ENCODE results near the gene SUPT20HL1.
A peak's percentile ranks its signal among the peaks of the same experiment; 100 is the strongest.
"Not testable (repeated sequence)": the region's sequence is repeated elsewhere in the genome, so short reads cannot be mapped to it uniquely, and the experiment has no call there.

Gene SUPT20HL1

GRCh38 chrX:24340501-24340900, 19.9 kb upstream of the SUPT20HL1 start:
- Mint-ChIP-seq H3K4me1 (ENCODE audit: low read depth in 2 of 2) (peaks cover 0 to 3% of the 10 kb centered on the region in 2 donors), H3K4me3 (no peak overlapping the region), H3K27me3 (peaks cover 0 to 15% of the 10 kb centered on the region in 2 donors), H3K27ac (no peak overlapping the region), H3K9me3 (no peaks in the 10 kb centered on the region), H3K36me3 (ENCODE audit: insufficient read depth) (no peaks in the 10 kb centered on the region)
- DNase-seq, result no peak
- ATAC-seq (replicated peaks), result no peak

DNA sequence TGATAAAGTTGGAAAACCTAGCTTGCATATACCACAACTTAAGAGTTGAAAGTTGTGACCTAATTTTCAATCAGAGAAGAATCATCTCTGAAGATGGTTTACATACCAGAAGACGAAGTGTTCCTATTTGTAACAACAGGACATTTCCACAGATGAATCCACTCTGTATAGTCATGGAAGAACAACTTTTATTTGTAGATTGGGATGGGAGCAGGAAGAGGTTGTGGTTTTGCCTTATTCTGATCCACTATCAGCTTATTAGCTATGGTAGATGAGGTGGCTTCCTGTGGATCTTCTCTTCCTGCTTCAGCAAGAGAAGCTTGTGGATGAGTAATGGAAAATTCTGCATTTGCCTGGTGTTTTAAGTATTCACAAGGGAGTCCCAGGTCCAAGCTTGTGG, 18.6 kb upstream of the SUPT20HL1 start:
- DNase-seq, result no peak

DNA sequence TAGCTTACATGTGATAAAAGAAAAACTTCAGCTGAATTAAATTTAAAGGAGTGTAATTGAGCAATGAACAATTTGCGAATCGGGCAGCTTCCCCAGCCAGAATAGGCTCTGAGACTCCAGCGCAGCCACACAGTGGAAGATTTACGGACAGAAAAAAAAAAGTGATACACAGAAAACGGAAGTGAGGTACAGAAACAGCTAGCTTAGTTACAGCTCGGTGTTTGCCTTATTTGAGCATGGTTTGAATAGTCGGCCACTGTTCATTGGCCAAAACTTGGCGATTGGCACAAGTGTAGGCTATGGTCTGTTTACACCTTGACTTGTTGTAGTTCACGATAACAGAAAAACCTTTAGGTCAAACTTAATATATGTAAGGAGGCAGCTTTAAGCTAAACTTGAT, 16.7 kb upstream of the SUPT20HL1 start:
- Mint-ChIP-seq H3K27me3 (peaks cover 0 to 15% of the 10 kb centered on the region in 2 donors), H3K4me3 (no peak overlapping the region)

More for the DNA sequence above, 18.6 kb upstream of the SUPT20HL1 start:
- no peaks in the 10 kb centered on the region for H3K36me3 Mint-ChIP-seq (ENCODE audit: insufficient read depth)
- no peaks in the 10 kb centered on the region for H3K9me3 Mint-ChIP-seq
- peaks cover 0 to 3% of the 10 kb centered on the region in 2 donors for H3K4me1 Mint-ChIP-seq (ENCODE audit: low read depth in 2 of 2)
- no peak for ATAC-seq (replicated peaks)
- peaks cover 0 to 15% of the 10 kb centered on the region in 2 donors for H3K27me3 Mint-ChIP-seq
- no peak overlapping the region for H3K4me3 Mint-ChIP-seq
- H3K27ac Mint-ChIP-seq, result no peak overlapping the region

GRCh38 chrX:24347881-24348280, 12.6 kb upstream of the SUPT20HL1 start:
- no peak for DNase-seq

More for the DNA sequence above, 16.7 kb upstream of the SUPT20HL1 start:
- no peak for DNase-seq
- peaks cover 0 to 3% of the 10 kb centered on the region in 2 donors for H3K4me1 Mint-ChIP-seq (ENCODE audit: low read depth in 2 of 2)
- H3K27ac Mint-ChIP-seq, result peak overlapping the region; percentile 13 to 16
- no peaks in the 10 kb centered on the region for H3K9me3 Mint-ChIP-seq
- no peaks in the 10 kb centered on the region for H3K36me3 Mint-ChIP-seq (ENCODE audit: insufficient read depth)
- ATAC-seq (replicated peaks), result no peak

DNA sequence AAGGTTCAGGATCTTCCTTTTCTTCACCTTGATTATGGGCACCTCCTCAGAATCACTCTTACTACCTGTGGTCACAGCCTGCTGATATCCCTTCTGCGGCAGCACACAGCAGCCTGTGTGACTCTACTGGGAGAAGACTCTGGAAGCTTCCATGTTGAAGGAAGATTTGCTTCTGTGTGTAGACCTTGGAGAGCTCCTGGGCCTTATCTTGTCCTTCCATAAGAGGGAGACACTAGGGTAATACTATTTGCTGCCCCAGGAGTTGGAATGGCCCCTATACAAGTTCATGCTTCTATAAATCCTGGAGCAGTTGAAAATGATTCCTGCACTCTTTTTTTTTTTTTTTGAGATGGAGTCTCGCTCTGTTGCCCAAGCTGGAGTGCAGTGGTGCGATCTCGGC, 10.2 kb upstream of the SUPT20HL1 start:
- Mint-ChIP-seq H3K27me3 (no peaks in the 10 kb centered on the region), H3K4me1 (ENCODE audit: low read depth in 2 of 2) (no peaks in the 10 kb centered on the region), H3K4me3 (no peak overlapping the region), H3K36me3 (ENCODE audit: insufficient read depth) (no peaks in the 10 kb centered on the region), H3K9me3 (no peaks in the 10 kb centered on the region), H3K27ac (no peak overlapping the region)
- ATAC-seq (replicated peaks), result no peak
- no peak for DNase-seq

More at GRCh38 chrX:24347881-24348280, 12.6 kb upstream of the SUPT20HL1 start:
- no peak overlapping the region for H3K27ac Mint-ChIP-seq
- H3K4me3 Mint-ChIP-seq, result no peak overlapping the region
- ATAC-seq (replicated peaks), result no peak
- no peaks in the 10 kb centered on the region for H3K27me3 Mint-ChIP-seq
- peaks cover 0 to 3% of the 10 kb centered on the region in 2 donors for H3K4me1 Mint-ChIP-seq (ENCODE audit: low read depth in 2 of 2)
- no peaks in the 10 kb centered on the region for H3K9me3 Mint-ChIP-seq
- H3K36me3 Mint-ChIP-seq (ENCODE audit: insufficient read depth), result no peaks in the 10 kb centered on the region

DNA sequence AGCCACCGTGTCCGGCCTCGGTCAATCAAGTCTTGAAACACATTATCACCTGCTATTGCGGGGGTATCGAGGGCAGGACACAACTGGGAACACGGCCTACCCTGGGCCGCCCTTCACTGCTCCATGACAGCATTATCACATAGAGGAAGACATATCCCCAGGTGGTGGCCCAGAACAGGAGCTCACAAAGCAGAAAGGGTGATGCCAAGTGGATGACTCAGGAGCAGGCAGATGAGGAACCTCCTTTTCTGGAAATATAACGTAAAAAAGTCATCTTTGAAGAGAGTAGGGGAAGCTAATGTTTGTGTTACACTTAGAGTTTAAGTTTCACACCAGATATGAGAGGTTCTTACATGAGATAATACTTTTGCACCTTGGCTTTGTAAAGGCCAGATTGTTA, 5.3 kb upstream of the SUPT20HL1 start:
- H3K9me3 Mint-ChIP-seq, result no peaks in the 10 kb centered on the region
- H3K4me3 Mint-ChIP-seq, result no peak overlapping the region
- no peak for DNase-seq
- H3K27me3 Mint-ChIP-seq, result no peaks in the 10 kb centered on the region
- no peak for ATAC-seq (replicated peaks)
- H3K36me3 Mint-ChIP-seq (ENCODE audit: insufficient read depth), result no peaks in the 10 kb centered on the region
- H3K4me1 Mint-ChIP-seq (ENCODE audit: low read depth in 2 of 2), result no peaks in the 10 kb centered on the region
- no peak overlapping the region for H3K27ac Mint-ChIP-seq

GRCh38 chrX:24357106-24357505, 3.3 kb upstream of the SUPT20HL1 start:
- H3K9me3 Mint-ChIP-seq, result no peaks in the 10 kb centered on the region
- H3K36me3 Mint-ChIP-seq (ENCODE audit: insufficient read depth), result no peaks in the 10 kb centered on the region
- H3K4me3 Mint-ChIP-seq, result no peak overlapping the region
- H3K27ac Mint-ChIP-seq, result no peak overlapping the region
- no peaks in the 10 kb centered on the region for H3K4me1 Mint-ChIP-seq (ENCODE audit: low read depth in 2 of 2)
- H3K27me3 Mint-ChIP-seq, result no peaks in the 10 kb centered on the region
- DNase-seq (no peak), ATAC-seq (replicated peaks) (no peak)

DNA sequence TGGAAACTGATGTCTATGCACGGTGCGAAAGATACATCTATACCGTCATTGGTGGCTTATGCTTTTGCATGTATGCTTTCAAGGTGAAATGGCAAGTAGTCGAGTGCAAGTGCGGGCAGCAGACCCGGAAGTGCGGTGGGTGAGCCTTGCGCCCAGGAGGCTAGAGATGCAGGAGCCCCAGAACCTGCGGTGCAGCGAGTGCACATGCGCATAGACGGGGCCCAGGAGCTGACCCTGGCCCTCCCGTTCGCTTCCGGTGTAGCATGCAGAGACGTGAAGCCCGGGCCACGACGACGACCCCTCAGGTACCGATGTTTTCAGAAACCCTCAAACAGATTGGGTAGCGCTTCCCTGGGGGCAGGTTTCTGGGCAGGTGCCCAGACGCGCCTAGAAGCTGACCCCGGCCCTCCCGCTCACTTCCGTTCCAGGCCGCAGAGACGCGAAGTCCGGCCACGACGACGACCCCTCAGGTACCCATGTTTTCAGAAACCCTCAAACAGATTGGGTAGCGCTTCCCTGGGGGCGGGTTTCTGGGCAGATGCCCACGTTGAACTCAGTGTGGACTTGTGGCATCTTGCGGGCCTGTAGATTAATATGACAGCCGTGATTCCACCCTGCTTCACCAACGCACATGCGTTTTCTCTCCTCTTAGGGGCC, 1.8 kb downstream of the SUPT20HL1 start:
- H3K4me3 Mint-ChIP-seq; H3K9me3 Mint-ChIP-seq; H3K4me1 Mint-ChIP-seq (ENCODE audit: low read depth in 2 of 2); DNase-seq; H3K36me3 Mint-ChIP-seq (ENCODE audit: insufficient read depth); ATAC-seq (replicated peaks); H3K27me3 Mint-ChIP-seq; H3K27ac Mint-ChIP-seq: not testable (repeated sequence)

DNA sequence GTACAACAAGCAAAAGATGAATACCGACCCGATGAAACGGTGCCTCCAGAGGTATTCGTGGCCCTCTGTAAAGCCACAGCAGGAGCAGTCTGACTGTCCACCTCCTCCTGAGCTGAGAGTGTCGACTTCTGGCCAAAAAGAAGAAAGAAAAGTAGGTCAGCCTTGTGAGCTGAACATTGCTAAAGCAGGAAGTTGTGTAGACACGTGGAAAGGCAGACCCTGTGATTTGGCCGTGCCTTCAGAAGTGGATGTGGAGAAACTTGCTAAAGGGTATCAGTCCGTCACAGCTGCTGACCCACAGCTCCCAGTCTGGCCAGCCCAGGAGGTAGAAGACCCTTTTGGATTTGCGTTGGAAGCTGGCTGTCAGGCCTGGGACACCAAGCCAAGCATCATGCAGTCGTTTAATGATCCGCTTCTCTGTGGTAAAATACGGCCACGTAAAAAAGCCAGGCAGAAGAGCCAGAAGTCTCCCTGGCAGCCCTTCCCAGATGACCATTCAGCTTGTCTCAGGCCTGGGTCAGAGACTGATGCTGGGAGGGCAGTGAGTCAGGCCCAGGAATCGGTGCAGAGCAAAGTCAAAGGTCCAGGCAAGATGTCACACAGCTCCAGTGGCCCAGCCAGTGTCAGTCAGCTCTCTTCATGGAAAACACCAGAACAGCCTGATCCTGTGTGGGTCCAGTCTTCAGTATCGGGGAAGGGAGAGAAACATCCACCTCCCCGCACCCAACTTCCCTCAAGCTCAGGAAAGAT, 3.2 kb downstream of the SUPT20HL1 start:
- not testable (repeated sequence) for H3K9me3 Mint-ChIP-seq; H3K4me1 Mint-ChIP-seq (ENCODE audit: low read depth in 2 of 2); DNase-seq; ATAC-seq (replicated peaks); H3K36me3 Mint-ChIP-seq (ENCODE audit: insufficient read depth); H3K27me3 Mint-ChIP-seq; H3K27ac Mint-ChIP-seq
- H3K4me3 Mint-ChIP-seq, result peak overlapping the region in 1 of 2 donors; percentile 17

- Mint-ChIP-seq H3K27me3 (no peaks in the 10 kb centered on the region), H3K4me3 (no peak overlapping the region), H3K4me1 (ENCODE audit: low read depth in 2 of 2) (no peaks in the 10 kb centered on the region), H3K27ac (no peak overlapping the region), H3K9me3 (no peaks in the 10 kb centered on the region), H3K36me3 (ENCODE audit: insufficient read depth) (no peaks in the 10 kb centered on the region)
- DNase-seq, result no peak
- no peak for ATAC-seq (replicated peaks)
Measured at GRCh38 chrX:24364326-24364725, 3.9 kb downstream of the SUPT20HL1 start.

GRCh38 chrX:24364851-24365538, 4.6 kb downstream of the SUPT20HL1 start:
- no peaks in the 10 kb centered on the region for H3K4me1 Mint-ChIP-seq (ENCODE audit: low read depth in 2 of 2)
- ATAC-seq (replicated peaks), result no peak
- H3K27ac Mint-ChIP-seq, result no peak overlapping the region
- H3K36me3 Mint-ChIP-seq (ENCODE audit: insufficient read depth), result no peaks in the 10 kb centered on the region
- no peaks in the 10 kb centered on the region for H3K9me3 Mint-ChIP-seq
- no peak for DNase-seq
- H3K27me3 Mint-ChIP-seq, result no peaks in the 10 kb centered on the region
- H3K4me3 Mint-ChIP-seq, result no peak overlapping the region

- H3K27ac Mint-ChIP-seq; H3K9me3 Mint-ChIP-seq; H3K4me1 Mint-ChIP-seq (ENCODE audit: low read depth in 2 of 2): not testable (repeated sequence)
Measured at GRCh38 chrX:24366762-24367400, 6.4 kb downstream of the SUPT20HL1 start.

GRCh38 chrX:24369816-24370215, 9.4 kb downstream of the SUPT20HL1 start:
- H3K4me1 Mint-ChIP-seq (ENCODE audit: low read depth in 2 of 2), result peaks cover 9% of the 10 kb centered on the region in 2 donors
- H3K9me3 Mint-ChIP-seq, result no peaks in the 10 kb centered on the region
- H3K4me3 Mint-ChIP-seq, result no peak overlapping the region
- DNase-seq, result no peak
- H3K36me3 Mint-ChIP-seq (ENCODE audit: insufficient read depth), result no peaks in the 10 kb centered on the region
- ATAC-seq (replicated peaks), result no peak
- no peak overlapping the region for H3K27ac Mint-ChIP-seq
- H3K27me3 Mint-ChIP-seq, result peaks cover 0 to 9% of the 10 kb centered on the region in 2 donors

More at GRCh38 chrX:24366762-24367400, 6.4 kb downstream of the SUPT20HL1 start:
- not testable (repeated sequence) for ATAC-seq (replicated peaks); DNase-seq; H3K4me3 Mint-ChIP-seq; H3K36me3 Mint-ChIP-seq (ENCODE audit: insufficient read depth); H3K27me3 Mint-ChIP-seq

Measured in effector memory CD8-positive, alpha-beta T cell (primary cell).